ENCODE measurements around the gene XBP1. TPM values are rescaled to one million over a fixed set of nuclear protein-coding genes. Genes with fewer than 3 reads are reported as not detected.

The XBP1 gene
- total RNA-seq, 1 experiment from 2014 or later = 81.3 TPM

Other genes with a start within 250 kb of the XBP1 start
- gene TTC28, start 120.7 kb downstream of the XBP1 start, total RNA-seq (2021; ENCODE audit: unreplicated experiment) = 0.12 TPM
- 47.1 TPM for gene CHEK2, start 58.7 kb downstream of the XBP1 start, total RNA-seq (2021; ENCODE audit: unreplicated experiment)
- 14.5 TPM for gene HSCB, start 58.5 kb downstream of the XBP1 start, total RNA-seq (2021; ENCODE audit: unreplicated experiment)
- gene CCDC117, start 27.9 kb downstream of the XBP1 start, total RNA-seq (2021; ENCODE audit: unreplicated experiment) = 22.1 TPM
- 12.2 TPM for gene ZNRF3, start 83.0 kb upstream of the XBP1 start, total RNA-seq (2021; ENCODE audit: unreplicated experiment)